GM12874 (cell line): ENCODE data around the gene ATXN1.

ENCODE experiments used
- CTCF ChIP-seq: IDR thresholded peaks from 2 replicates; pipeline ENCODE4 v1.5.1; 2011; ENCODE audit warnings: low read depth, mild to moderate bottlenecking, control low read depth, low read length, moderate library complexity; ENCODE audit not compliant: insufficient read depth

The ATXN1 gene

GRCh38 chr6:16521528-16521927 is 239.7 kb downstream of the ATXN1 start:
- no peak for TF ChIP-seq CTCF

- no peak for TF ChIP-seq CTCF
Observed at GRCh38 chr6:16519265-16520242, 241.7 kb downstream of the ATXN1 start.

- no peak for TF ChIP-seq CTCF
Observed at GRCh38 chr6:16518265-16518664, 243.0 kb downstream of the ATXN1 start.

- peak; percentile 61 for TF ChIP-seq CTCF
Observed at GRCh38 chr6:16514249-16514648, 247.0 kb downstream of the ATXN1 start.

GRCh38 chr6:16512544-16513290 is 248.5 kb downstream of the ATXN1 start:
- TF ChIP-seq CTCF, result no peak

- TF ChIP-seq CTCF, result no peak
Observed at GRCh38 chr6:16511723-16512489, 249.4 kb downstream of the ATXN1 start.
